HG03025 (cell line): ENCODE results near the gene FERMT2.

ENCODE experiments used
- ATAC-seq: cut with Tn5 transposase; IDR thresholded peaks from one replicate; pipeline ENCODE4 v1.9.1; 2021; ENCODE audit warnings: mild to moderate bottlenecking, moderate library complexity; ENCODE audit not compliant: unreplicated experiment, low FRiP score

The FERMT2 gene, protein sequence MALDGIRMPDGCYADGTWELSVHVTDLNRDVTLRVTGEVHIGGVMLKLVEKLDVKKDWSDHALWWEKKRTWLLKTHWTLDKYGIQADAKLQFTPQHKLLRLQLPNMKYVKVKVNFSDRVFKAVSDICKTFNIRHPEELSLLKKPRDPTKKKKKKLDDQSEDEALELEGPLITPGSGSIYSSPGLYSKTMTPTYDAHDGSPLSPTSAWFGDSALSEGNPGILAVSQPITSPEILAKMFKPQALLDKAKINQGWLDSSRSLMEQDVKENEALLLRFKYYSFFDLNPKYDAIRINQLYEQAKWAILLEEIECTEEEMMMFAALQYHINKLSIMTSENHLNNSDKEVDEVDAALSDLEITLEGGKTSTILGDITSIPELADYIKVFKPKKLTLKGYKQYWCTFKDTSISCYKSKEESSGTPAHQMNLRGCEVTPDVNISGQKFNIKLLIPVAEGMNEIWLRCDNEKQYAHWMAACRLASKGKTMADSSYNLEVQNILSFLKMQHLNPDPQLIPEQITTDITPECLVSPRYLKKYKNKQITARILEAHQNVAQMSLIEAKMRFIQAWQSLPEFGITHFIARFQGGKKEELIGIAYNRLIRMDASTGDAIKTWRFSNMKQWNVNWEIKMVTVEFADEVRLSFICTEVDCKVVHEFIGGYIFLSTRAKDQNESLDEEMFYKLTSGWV

GRCh38 chr14:52950898-52951680 lies at the start of gene FERMT2:
FERMT2 (minus strand) TSS chr14:52951050; CDS start chr14:52950568, 482 bp downstream.
- peak; percentile 61 for ATAC-seq

GRCh38 chr14:52998376-52999015 lies 47.6 kb upstream of the FERMT2 start:
- no peak for ATAC-seq

GRCh38 chr14:52996493-52996892 lies 45.6 kb upstream of the FERMT2 start:
- no peak for ATAC-seq

GRCh38 chr14:52995998-52996397 lies 45.1 kb upstream of the FERMT2 start:
- ATAC-seq, result no peak

DNA sequence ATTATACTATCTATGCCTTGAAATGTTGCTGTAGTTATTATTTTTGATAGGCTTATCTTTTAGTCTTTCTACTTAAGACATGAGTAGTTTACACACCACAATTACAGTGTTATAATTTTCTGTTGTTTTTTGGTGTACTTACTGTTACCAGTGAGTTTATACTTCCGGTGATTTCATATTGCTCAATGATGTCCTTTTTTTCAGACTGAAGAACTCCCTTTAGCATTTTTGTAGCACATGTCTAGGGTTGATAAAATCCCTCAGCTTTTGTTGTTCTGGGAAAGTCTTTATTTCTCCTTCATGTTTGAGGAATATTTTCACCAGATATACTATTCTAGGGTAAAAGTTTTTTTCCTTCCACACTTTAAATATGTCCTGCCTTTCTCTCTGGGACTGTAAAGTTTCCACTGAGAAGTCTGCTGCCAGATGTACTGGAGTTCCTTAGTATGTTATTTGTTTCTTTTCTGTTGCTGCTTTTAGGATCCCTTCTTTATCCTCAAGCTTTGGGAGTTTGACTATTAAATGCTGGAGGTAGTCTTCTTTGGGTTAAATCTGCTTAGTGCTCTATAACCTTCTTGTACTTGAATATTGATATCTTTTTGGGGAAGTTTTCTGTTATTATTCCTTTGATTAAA lies 41.5 kb upstream of the FERMT2 start:
- ATAC-seq, result no peak

DNA sequence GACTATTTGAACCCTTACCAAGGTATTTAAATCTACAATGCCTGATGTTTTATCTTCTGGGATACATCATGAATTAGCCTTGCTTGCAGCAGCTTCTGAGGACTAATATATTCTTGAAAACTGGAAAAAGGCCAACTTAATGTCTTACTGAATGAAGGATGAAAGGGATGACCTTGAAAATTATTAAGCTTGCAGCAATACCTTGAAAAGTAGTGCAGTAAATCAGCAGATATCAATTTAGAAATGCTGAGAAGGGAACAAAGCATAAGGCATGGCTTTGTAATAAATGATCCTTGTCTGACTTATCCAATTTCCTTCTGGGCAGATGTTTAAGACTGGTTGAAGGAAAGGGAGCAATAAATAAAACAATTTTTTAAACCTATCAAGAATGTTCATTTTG lies 37.3 kb upstream of the FERMT2 start:
- ATAC-seq, result no peak

- no peak for ATAC-seq
These were observed 36.7 kb upstream of the FERMT2 start for GRCh38 chr14:52987514-52987913.

- no peak for ATAC-seq
These were observed 36.2 kb upstream of the FERMT2 start for GRCh38 chr14:52987042-52987441.

- no peak for ATAC-seq
These were observed 26.9 kb upstream of the FERMT2 start for GRCh38 chr14:52977798-52978197.

GRCh38 chr14:52974406-52974805 lies 23.6 kb upstream of the FERMT2 start:
- no peak for ATAC-seq

GRCh38 chr14:52961060-52961639 lies 10.3 kb upstream of the FERMT2 start:
- ATAC-seq, result no peak

- ATAC-seq, result no peak
These were observed 9.8 kb upstream of the FERMT2 start for GRCh38 chr14:52960627-52961026.

DNA sequence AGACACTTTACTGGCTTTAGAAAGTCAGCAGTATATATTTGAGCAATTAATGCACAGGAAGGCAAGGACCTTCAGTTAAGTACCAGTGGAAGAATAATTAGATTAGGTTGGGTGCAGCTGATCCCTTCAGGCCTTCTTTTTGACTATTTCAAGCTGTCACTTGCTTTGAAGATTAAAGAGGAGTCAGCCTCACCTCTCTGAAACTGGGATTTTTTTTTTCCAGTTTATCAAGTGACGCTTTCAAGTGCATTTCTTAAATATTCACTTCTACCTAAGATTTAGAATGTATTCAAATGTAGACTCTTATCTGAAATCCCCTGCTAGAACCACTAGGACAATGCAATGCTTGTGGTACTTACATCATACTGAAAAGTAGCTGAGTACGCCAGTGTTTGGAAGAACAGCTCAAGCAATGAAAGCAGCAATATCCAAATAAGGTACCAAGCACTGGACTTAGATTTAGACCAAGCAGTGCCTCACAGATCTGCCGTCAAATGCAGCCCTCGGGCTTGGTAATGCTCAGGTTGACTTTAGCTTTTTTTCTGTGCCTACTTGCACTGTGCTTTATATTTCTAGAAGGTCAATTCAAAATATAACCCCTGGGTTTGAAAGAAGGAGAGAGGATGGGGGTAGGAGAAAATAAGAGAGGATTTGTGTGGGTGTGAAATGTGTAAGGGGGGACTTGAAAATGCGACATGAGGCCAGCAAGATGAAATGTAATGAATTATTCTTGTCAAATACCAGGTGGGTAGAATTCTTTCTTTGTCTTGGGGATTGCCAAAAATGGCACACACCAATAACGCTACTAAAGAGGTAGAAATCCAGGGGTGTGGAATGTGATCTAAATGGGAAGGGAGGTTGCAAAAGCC lies 3.7 kb upstream of the FERMT2 start:
- no peak for ATAC-seq

- ATAC-seq, result no peak
These were observed 1.1 kb upstream of the FERMT2 start for GRCh38 chr14:52951681-52952554.

DNA sequence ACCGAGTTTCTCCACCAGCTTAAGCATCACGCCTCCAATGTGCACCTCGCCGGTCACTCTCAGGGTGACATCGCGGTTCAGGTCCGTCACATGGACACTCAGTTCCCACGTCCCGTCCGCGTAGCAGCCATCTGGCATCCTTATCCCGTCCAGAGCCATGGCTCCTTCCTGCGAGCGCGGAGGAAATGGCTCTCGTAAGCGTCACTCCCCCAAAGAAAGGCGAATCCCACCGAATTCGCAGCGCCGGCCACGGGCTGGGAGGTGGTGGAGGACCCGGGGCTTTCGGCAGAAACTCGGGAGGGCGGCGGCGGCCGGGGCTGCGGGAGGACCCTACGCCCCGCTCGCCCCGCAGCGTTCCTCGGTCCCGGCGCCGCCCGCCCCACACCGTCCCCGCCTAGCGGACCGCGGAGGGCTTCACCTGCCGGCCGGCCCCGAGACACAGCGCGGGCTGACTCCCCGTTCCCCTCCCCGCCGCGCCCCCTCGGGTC lies 396 bp downstream of the FERMT2 start:
- ATAC-seq, result peak; percentile 41

- ATAC-seq, result no peak
These were observed 990 bp downstream of the FERMT2 start for GRCh38 chr14:52949711-52950409.

DNA sequence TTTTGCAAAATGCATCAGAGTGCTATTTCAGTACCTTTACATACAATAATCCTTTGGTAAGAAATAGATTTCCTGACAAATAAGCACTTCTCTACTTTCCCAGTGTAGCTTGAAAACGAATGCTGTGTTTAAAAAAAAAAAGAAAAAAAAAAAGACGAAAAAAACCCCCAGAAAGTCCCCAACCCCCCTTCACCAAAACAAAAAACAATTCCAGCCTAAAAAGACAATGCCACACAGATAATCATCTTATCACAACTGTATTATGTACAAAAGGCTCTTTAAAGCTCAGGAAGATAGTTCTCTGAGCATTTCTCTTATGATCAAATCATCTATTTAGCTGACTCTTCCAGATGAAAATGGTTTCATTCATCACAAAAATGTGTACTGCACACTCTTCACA lies 1.6 kb downstream of the FERMT2 start:
- ATAC-seq, result no peak
